Activated CD4-positive, alpha-beta T cell treated with anti-CD3 and anti-CD28 coated beads for 1 hour (primary cell): ENCODE results near the gene ZNF26.
A peak's percentile ranks its signal among the peaks of the same experiment; 100 is the strongest.
"Not testable (repeated sequence)": the region's sequence is repeated elsewhere in the genome, so short reads cannot be mapped to it uniquely, and the experiment has no call there.

ENCODE experiments used
- DNase-seq: peaks from one replicate; pipeline ENCODE4 v3.0.0-alpha.2; 2020

ZNF26 gene

DNA sequence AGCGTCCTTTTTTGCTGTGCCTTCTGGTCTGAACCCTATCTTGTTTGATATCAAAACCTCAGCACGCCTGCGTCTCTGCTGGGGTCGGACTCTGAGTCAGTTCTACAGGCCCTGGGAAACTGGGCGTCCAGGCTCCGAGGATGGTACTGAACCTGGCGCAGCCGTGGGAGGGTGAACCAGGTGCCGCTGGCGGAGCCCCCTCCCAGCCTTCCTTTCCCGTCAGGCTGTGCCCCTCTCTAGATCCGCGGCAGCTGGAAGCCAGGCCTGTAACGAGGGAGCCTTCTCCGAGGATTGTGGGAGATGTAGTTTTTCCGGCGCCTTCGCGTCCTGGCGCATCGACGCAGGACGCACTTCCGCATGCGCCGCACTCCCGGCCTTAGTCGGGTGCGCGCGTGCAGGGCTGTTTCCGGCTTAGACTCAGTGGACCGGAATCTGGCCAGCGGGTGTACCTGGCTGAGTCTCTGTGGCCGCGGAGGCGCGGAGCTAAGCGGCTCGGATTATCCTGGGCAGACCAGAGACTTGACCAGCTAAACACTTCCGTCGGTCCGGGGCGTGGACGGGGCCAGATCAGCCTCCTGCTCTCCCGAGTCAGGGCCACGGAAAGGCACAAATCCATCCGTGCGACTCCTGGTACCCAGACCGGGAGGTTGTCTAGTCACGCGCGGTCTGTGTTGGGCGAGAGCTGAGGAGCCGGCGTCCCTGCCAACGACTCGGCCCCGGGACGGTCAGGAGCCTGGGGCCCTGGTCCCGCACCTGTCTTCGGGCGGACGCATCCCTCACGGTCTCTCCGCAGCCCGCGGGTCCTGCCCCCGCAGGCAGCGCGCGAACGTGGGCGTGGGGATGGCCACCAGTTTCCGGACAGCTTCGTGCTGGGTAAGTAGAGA, at the start of gene ZNF26:
ZNF26 (plus strand) TSS at position 367 of the 884 bp plus-strand sequence; CDS start at position 841, 474 bp downstream.
- DNase-seq = peak; percentile 81

GRCh38 chr12:132936921-132937320, 49.2 kb upstream of the ZNF26 start:
- not testable (repeated sequence) for DNase-seq

GRCh38 chr12:132937476-132937875, 48.7 kb upstream of the ZNF26 start:
- no peak for DNase-seq

DNA sequence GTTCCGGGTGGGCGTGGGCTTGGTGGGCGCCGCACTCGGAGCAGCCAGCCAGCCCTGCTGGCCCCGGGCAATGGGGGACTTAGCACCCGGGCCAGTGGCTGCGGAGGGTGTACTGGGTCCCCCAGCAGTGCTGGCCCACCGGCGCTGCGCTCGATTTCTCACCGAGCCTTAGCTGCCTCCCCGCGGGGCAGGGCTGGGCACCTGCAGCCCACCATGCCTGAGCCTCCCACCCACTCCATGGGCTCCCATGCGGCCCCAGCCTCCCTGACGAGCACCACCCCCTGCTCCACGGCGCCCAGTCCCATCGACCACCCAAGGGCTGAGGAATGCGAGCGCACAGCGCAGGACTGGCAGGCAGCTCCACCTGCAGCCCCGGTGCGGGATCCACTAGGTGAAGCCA, 47.4 kb upstream of the ZNF26 start:
- DNase-seq = not testable (repeated sequence)

DNA sequence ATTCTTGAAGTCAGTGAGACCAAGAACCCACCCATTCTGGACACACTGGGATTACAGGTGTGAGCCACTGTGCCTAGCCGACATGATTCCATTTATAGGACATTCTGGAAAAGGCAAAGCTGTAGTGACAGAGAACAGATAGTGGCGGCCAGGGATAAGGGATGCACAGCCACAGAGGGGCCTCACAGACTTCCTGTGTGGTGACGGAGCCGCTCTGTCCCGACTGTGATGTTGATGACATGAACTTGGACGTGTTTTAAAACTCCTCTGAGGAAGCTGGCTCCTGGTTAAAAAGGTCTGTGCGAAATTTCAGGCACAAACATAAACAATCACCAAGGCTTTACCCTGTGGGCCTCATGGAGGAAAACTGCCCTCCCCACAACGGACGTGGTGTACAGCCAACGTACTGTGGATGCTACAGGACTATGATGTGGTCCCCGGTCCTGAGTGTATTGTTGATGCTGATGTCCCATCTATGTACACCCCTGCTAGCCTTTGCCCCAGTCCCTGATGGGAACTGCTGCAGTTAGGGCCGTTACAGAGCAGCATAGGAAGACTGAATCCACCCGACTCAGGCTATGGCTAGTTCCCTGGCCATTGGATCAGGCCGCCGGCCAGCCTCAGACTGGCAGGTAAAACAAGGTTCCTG, 46.0 kb upstream of the ZNF26 start:
- no peak for DNase-seq

GRCh38 chr12:132941336-132941954, 44.7 kb upstream of the ZNF26 start:
- no peak for DNase-seq

DNA sequence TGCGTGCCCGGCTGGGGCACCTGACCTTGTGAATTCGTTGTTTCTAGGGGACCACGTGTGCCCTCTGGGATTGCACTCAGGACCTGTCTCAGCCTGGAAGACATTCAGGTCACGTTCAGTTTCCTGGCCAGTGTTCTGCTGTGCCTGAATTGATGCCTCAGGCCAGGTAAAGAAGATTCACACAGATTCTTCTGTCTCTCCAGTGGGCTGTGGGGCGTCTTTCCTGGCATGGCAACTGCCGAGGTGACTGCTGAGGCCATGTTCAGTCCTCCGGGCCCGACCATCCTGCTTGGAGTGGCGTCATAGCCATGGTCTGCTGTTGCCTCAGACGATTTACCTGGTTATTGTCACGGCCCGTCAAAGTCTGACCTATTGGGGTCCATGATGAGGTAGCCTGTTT, 43.6 kb upstream of the ZNF26 start:
- no peak for DNase-seq

GRCh38 chr12:132945806-132946205, 40.4 kb upstream of the ZNF26 start:
- DNase-seq = no peak

GRCh38 chr12:132946246-132946820, 39.8 kb upstream of the ZNF26 start:
- no peak for DNase-seq

GRCh38 chr12:132948146-132949066, 37.8 kb upstream of the ZNF26 start:
- no peak for DNase-seq

- no peak for DNase-seq
These were observed 36.0 kb upstream of the ZNF26 start for GRCh38 chr12:132949936-132950837.

GRCh38 chr12:132950844-132951535, 35.2 kb upstream of the ZNF26 start:
- DNase-seq = no peak

- no peak for DNase-seq
These were observed 34.5 kb upstream of the ZNF26 start for GRCh38 chr12:132951649-132952048.

DNA sequence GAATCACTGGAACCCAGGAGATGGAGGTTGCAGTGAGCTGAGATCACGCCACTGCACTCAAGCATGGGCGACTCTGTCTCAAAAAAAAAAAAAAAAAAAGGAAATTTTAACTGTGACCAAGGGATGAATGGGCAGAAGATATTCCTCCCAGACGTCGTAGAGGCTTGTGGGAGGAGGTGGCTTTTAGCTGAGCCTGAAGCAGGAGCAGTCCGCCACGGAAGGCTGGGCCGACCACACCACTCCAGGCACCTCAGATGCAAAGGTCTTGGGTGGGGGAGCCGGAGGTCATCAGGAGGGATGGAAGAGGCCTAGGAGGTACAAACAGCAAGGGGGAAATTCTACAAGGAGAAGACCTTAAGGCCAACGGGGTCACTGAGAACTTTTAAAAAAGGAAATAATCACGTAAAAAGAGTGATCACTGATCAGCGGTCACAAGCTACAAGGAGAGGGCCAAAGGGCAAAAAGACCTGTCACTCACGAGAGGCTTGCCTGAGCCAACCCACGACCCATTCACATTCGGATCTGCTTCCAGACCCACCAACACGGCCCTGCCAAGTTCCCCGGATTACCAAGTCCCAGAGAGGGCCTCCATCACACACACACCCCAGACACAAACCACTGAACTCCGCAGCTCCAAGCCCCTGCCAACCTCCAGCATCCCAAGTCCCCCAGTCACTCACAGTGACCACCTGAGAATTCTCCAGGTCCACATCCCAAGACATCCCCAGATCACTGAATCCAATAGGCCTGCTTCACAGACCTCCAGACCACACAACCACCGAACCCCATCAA, 33.6 kb upstream of the ZNF26 start:
- no peak for DNase-seq

DNA sequence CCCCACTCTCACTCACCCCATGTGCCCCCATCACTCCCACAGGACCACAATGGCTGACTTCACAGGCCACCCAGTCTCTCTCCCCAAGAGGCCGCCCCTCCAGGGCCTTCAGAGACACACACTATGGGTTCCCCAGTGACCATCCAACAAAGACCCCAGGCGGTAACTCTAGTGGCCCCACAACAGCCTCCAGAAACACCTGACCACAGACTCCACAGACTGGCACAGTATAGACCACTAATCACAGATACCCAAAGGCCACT, 33.1 kb upstream of the ZNF26 start:
- no peak for DNase-seq

DNA sequence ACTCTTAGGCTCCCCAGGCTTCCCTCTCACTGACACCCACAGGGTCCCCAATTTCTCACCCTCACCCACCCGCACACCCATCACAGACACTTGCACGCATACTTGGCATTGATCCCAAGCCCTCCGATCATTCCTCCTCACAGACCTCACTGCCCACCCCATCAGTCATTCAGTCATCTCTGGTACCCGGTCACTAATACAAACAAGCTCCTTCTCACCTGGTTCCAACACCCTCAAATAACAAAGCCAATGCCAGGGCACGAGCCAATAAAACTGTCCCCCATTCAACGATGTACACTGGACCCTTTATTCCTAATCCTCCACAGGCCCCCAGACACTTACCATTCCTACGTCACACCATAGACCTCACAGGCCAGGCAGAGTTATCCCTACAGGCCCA, 32.4 kb upstream of the ZNF26 start:
- DNase-seq = no peak

- no peak for DNase-seq
These were observed 31.6 kb upstream of the ZNF26 start for GRCh38 chr12:132954471-132955048.

- DNase-seq = no peak
These were observed 30.8 kb upstream of the ZNF26 start for GRCh38 chr12:132955094-132956010.
